Melanocyte of skin (primary cell): ENCODE data around the gene MYCN. TPM values are rescaled to one million over a fixed set of nuclear protein-coding genes. Genes with fewer than 3 reads are reported as not detected.

ENCODE experiments used
- small RNA-seq, 2 donors: library from RNA; depleted of rRNA; stranded (forward); fragments of <200 nt; gene quantifications; one replicate each; pipeline ENCODE3, GENCODE V24; 2012
- total RNA-seq, 2 donors: library from RNA; depleted of rRNA; stranded (reverse); fragments of >200 nt; gene quantifications; 2 replicates each; pipeline ENCODE4 v1.2.3, GENCODE V29; 2012

The MYCN gene
- not detected for total RNA-seq

GRCh38 chr2:15939854-15940660 lies at the start of gene MYCN:
TSS of gene MYCN (plus strand) at chr2:15940550. CDS start at chr2:15942065, 1,515 bp downstream.

Small RNA genes within 50 kb of the gene (small RNA-seq; reads per million reads assigned to genes)
- gene RF01210, result 0 to 0.04 reads per million in 2 donors
- gene RN7SL104P, result 0 reads per million in 2 donors
